ENCODE data around the gene GUCY2C.

GUCY2C gene

GRCh38 chr12:14567351-14568162, 128.8 kb downstream of the GUCY2C start, which contains the start of gene PLBD1:
Gene PLBD1 (minus strand): TSS chr12:14567883. CDS start chr12:14567696, 187 bp downstream.
- DNase-seq = peak; percentile 30

- no peak for DNase-seq
These were observed 132.0 kb downstream of the GUCY2C start for GRCh38 chr12:14564336-14564959.

- no peak for DNase-seq
These were observed 133.4 kb downstream of the GUCY2C start for GRCh38 chr12:14563046-14563445.
